Testis (tissue), 2 donors: ENCODE results near the gene ANAPC4.
A peak's percentile ranks its signal among the peaks of the same experiment; 100 is the strongest.

ENCODE experiments used
- POLR2A ChIP-seq: fragments of 450-650 bp; IDR thresholded peaks from one replicate; pipeline ENCODE4 v1.6.1; 2017; ENCODE audit warnings: antibody characterized with exemption, mild to moderate bottlenecking, moderate library complexity
- TF ChIP-seq, protein P1 (sequence below), 3 experiments: fragments of 450-650 bp in 2 of 3; fragments of 200-600 bp in 1 of 3; sonication (generic) in 1 of 3; IDR thresholded peaks; one replicate each; pipeline ENCODE4 v1.5.1; 2016 to 2019; ENCODE audit warnings: antibody characterized with exemption in 3 of 3, mild to moderate bottlenecking in 2 of 3, moderate library complexity in 1 of 3

GRCh38 chr4:25439918-25440477, 62.9 kb downstream of the ANAPC4 start:
- TF ChIP-seq, protein P1, sequence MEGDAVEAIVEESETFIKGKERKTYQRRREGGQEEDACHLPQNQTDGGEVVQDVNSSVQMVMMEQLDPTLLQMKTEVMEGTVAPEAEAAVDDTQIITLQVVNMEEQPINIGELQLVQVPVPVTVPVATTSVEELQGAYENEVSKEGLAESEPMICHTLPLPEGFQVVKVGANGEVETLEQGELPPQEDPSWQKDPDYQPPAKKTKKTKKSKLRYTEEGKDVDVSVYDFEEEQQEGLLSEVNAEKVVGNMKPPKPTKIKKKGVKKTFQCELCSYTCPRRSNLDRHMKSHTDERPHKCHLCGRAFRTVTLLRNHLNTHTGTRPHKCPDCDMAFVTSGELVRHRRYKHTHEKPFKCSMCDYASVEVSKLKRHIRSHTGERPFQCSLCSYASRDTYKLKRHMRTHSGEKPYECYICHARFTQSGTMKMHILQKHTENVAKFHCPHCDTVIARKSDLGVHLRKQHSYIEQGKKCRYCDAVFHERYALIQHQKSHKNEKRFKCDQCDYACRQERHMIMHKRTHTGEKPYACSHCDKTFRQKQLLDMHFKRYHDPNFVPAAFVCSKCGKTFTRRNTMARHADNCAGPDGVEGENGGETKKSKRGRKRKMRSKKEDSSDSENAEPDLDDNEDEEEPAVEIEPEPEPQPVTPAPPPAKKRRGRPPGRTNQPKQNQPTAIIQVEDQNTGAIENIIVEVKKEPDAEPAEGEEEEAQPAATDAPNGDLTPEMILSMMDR (IDR thresholded peaks at IDR 0.05), result peak; percentile 77 to 91 (median 82)
- TF ChIP-seq POLR2A, result no peak
